Body of pancreas (tissue), 4 donors: ENCODE results near the gene ALG3. TPM values are rescaled to one million over a fixed set of nuclear protein-coding genes. Genes with fewer than 3 reads are reported as not detected.

Source experiments
- ATAC-seq: fragments of 150-250 bp; one replicate; pipeline ENCODE4 v1.9.1; 2016
- DNase-seq, 4 donors: peaks; one replicate each; pipeline ENCODE4 v3.0.0-alpha.2; 2019
- H3K27ac ChIP-seq, 4 donors: fragments of 200-600 bp; sonication (generic); 1 replicate in 3 of 4; 2 replicates in 1 of 4; pipeline versions ENCODE4 v1.5.1 to v1.6.1; 2016 to 2019; ENCODE audit warnings: mild to moderate bottlenecking in 1 of 4, mixed read lengths in 1 of 4, moderate library complexity in 1 of 4
- H3K27me3 ChIP-seq, 2 donors: fragments of 200-600 bp; sonication (generic); one replicate each; pipeline ENCODE4 v1.6.0; 2016; ENCODE audit warnings: mild to moderate bottlenecking in 1 of 2
- H3K36me3 ChIP-seq, 2 donors: fragments of 200-600 bp; sonication (generic); replicated peaks in 1 of 2; 2 replicates each; pipeline ENCODE4 v1.5.1; 2016; ENCODE audit warnings: low read depth in 2 of 2; ENCODE audit not compliant: insufficient read depth in 1 of 2
- H3K4me1 ChIP-seq: fragments of 200-600 bp; sonication (generic); one replicate; pipeline ENCODE4 v1.6.0; 2016
- H3K4me3 ChIP-seq, 2 donors: fragments of 200-600 bp; sonication (generic); 1 replicate in 1 of 2; 2 replicates in 1 of 2; pipeline ENCODE4 v1.5.1; 2016 to 2019
- H3K9me3 ChIP-seq, 3 donors: fragments of 200-600 bp; sonication (generic); 1 replicate in 2 of 3; 2 replicates in 1 of 3; pipeline ENCODE4 v1.5.1; 2016
- POLR2A ChIP-seq, 3 donors: fragments of 450-650 bp; IDR thresholded peaks; one replicate each; pipeline ENCODE4 v1.6.1; 2016; ENCODE audit warnings: antibody characterized with exemption in 3 of 3, mild to moderate bottlenecking in 2 of 3
- WGBS, 2 donors: methylation state at CpG; one replicate each; pipeline ENCODE4 v1.1.5; 2017; 5-methylcytosine and 5-hydroxymethylcytosine counted together
- intact Hi-C: fragments of 100-400 bp; cut with DNase I; formaldehyde crosslinking; loops from one replicate; pipeline ENCODE4 v1.15.1; 2023
- total RNA-seq, 2 donors: library from RNA; depleted of rRNA; stranded (reverse); fragments of >200 nt; gene quantifications; one replicate each; pipeline ENCODE4 v1.1.0, GENCODE V29; 2016
- TF ChIP-seq, protein P1 (sequence below), 7 experiments: fragments of 450-650 bp in 4 of 7; fragments of 200-600 bp in 3 of 7; sonication (generic) in 3 of 7; IDR thresholded peaks; one replicate each; pipeline ENCODE4 v1.5.1; 2016 to 2019; ENCODE audit warnings: antibody characterized with exemption in 7 of 7

ALG3 gene
- 10 to 100 TPM; 32.4 to 67.6 TPM for total RNA-seq

DNA sequence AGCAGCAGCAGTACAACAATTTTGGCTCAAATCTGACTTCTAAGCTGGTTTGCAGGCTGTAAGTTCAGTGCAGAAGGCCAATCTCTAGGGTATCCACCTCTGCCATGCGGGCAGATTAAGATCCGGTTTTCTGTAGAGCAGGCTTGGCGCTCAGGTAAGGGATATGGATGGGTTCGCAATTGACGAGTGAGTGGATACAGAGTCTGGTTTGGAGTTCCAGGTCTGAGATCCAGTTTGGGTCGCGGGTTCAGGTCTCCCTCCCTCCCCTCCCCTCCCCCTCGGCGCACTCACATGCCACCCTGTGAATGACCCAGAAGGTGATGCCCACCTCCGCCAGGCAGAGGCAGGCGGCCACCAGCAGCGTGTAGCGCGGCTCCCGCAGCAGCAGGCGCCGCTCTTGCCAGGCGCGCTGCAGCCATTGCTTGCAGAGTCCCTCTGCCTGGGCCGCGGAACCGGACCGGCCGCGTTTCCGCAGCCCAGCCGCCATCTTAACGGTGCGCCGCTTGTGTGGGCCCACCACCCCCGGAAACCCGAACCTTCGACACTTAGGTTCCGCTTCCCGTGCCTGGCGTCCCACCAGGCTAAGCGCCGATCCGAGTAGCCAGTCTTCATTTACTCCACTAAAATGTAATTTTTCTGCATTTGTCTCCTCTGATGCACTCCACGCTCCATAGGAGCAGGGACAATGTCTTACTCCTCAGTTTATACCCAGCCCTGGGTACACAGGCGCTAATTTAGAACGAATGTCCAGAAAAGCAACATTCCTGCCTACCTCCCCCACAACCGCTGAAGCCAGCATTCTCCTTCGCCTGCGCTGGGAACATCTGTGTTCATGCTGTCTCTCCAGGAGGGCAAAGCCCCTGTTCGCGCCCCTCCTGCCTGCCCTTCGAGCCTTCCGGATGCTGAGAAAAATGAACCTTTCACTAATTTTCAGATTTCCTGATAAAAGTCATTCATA lies at the start of gene ALG3:
ALG3 (minus strand) TSS at position 509 of the 958 bp plus-strand sequence; CDS start at position 487, 22 bp downstream.
- Histone ChIP-seq H3K27ac (peak within 1 kb of the TSS; percentile 71 to 95 (median 82)), H3K4me3 (peak within 1 kb of the TSS; percentile 97 to 99), H3K4me1 (peaks cover 21% of the 10 kb centered on the region), H3K27me3 (no peaks in the 10 kb centered on the region), H3K36me3 (peaks cover 0 to 12% of the 10 kb centered on the region in 2 donors), H3K9me3 (no peaks in the 10 kb centered on the region)
- intact Hi-C loops = no loop called here
- peak; percentile 79 for ATAC-seq
- TF ChIP-seq, protein P1, sequence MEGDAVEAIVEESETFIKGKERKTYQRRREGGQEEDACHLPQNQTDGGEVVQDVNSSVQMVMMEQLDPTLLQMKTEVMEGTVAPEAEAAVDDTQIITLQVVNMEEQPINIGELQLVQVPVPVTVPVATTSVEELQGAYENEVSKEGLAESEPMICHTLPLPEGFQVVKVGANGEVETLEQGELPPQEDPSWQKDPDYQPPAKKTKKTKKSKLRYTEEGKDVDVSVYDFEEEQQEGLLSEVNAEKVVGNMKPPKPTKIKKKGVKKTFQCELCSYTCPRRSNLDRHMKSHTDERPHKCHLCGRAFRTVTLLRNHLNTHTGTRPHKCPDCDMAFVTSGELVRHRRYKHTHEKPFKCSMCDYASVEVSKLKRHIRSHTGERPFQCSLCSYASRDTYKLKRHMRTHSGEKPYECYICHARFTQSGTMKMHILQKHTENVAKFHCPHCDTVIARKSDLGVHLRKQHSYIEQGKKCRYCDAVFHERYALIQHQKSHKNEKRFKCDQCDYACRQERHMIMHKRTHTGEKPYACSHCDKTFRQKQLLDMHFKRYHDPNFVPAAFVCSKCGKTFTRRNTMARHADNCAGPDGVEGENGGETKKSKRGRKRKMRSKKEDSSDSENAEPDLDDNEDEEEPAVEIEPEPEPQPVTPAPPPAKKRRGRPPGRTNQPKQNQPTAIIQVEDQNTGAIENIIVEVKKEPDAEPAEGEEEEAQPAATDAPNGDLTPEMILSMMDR (IDR thresholded peaks at IDR 0.05) = peak in 1 of 7 experiments; percentile 21
- peak; percentile 68 to 84 (median 83) for TF ChIP-seq POLR2A (IDR thresholded peaks at IDR 0.05)
- WGBS, 2 donors = 0% methylated on average over 18 to 49 of the region's 49 CpGs
- DNase-seq = peak; percentile 89 to 90 (median 89)

DNA sequence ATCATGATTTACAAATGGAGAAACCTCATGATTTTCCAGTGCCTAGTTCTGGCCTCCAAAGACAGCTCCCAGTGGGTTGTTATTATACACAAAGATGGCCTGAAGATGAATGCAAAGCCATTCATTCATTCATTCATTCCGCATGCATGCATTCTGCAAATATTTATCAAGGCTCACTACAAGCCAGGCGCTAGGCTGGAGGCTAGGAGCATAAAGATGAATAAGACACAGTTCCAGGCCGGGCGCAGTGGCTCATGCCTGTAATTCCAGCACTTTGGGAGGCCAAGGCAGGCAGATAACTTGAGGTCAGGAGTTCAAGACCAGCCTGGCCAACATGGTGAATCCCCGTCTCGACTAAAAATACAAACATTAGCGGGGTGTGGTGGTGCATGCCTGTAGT lies 47.9 kb upstream of the ALG3 start:
- no peak for DNase-seq
- ATAC-seq = no peak
- TF ChIP-seq, protein P1 (IDR thresholded peaks at IDR 0.05) = no peak
- TF ChIP-seq POLR2A (IDR thresholded peaks at IDR 0.05) = no peak
- Histone ChIP-seq H3K27me3 (no peaks in the 10 kb centered on the region), H3K4me3 (no peak overlapping the region), H3K36me3 (peaks cover 0 to 2% of the 10 kb centered on the region in 2 donors), H3K27ac (peak overlapping the region in 1 of 4 donors; percentile 78), H3K9me3 (no peaks in the 10 kb centered on the region), H3K4me1 (peaks cover 29% of the 10 kb centered on the region)
- 63 to 91% methylated on average over 2 to 7 of the region's 7 CpGs for WGBS, 2 donors
- intact Hi-C loops = no loop called here

DNA sequence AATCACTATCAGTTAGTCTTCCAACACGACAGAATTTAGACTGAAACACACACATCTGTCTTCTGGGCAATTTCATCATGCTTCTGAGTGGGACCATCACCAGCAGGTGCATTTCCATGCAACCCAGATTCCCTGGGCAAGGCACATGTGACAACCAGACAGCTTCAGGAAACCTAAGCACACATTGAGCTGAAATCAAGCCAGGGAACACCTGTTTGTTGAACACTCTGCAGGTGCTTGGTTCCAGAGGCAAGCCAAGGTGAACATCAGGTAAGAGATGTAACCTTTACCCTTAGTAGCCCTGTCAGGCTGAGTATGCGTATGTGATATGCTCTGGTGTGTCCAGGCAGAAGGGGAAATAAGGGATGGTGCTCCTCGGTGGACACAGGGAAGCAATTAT lies 47.0 kb upstream of the ALG3 start:
- Histone ChIP-seq H3K27me3 (no peaks in the 10 kb centered on the region), H3K4me1 (peaks cover 28% of the 10 kb centered on the region), H3K27ac (peak overlapping the region in 3 of 4 donors; percentile 7 to 78 (median 53)), H3K4me3 (no peak overlapping the region), H3K9me3 (no peaks in the 10 kb centered on the region), H3K36me3 (no peaks in the 10 kb centered on the region)
- intact Hi-C loops = no loop called here
- TF ChIP-seq, protein P1 (IDR thresholded peaks at IDR 0.05) = peak in 1 of 7 experiments; percentile 6
- no peak for TF ChIP-seq POLR2A (IDR thresholded peaks at IDR 0.05)
- peak; percentile 57 to 91 (median 76) for DNase-seq
- WGBS, 2 donors = 23 to 26% methylated on average over 3 of the region's 3 CpGs
- peak; percentile 7 for ATAC-seq

DNA sequence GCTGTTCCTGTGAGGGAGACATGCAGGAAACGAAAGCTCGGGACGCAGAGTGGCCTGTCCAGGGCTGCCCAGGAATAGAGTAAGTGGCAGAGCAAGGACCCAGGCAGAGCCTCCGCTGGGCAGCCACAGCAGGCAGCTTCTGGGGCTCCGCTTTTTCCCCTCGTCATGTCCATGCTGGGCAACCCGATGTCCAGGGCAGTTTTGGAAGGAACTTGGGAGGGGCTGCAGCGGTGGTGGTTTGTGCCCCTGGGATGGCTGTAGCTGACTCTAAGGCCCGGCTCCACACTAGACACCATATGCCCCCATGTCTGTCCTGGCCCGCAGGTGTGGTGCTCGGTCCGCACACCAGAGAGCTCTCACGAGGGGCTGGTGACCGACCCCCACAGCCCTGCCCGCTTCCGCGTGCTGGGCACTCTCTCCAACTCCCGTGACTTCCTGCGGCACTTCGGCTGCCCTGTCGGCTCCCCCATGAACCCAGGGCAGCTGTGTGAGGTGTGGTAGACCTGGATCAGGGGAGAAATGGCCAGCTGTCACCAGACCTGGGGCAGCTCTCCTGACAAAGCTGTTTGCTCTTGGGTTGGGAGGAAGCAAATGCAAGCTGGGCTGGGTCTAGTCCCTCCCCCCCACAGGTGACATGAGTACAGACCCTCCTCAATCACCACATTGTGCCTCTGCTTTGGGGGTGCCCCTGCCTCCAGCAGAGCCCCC lies 43.1 kb upstream of the ALG3 start:
- DNase-seq (no peak), ATAC-seq (no peak)
- H3K4me1 ChIP-seq = peaks cover 7% of the 10 kb centered on the region
- TF ChIP-seq, protein P1 (IDR thresholded peaks at IDR 0.05) = no peak
- TF ChIP-seq POLR2A (IDR thresholded peaks at IDR 0.05) = no peak
- H3K27me3 ChIP-seq = no peaks in the 10 kb centered on the region
- intact Hi-C loops = no loop called here
- H3K9me3 ChIP-seq = no peaks in the 10 kb centered on the region
- WGBS, 2 donors = 91 to 92% methylated on average over 16 to 21 of the region's 21 CpGs
- H3K27ac ChIP-seq = no peak overlapping the region
- H3K4me3 ChIP-seq = no peak overlapping the region
- no peaks in the 10 kb centered on the region for H3K36me3 ChIP-seq
